Keratinocyte (primary cell): ENCODE results near the gene ATF7IP. TPM values are rescaled to one million over a fixed set of nuclear protein-coding genes. Genes with fewer than 3 reads are reported as not detected.

Experiments used
- DNase-seq: peaks from one replicate; pipeline ENCODE4 v3.0.0-alpha.2; 2011; ENCODE audit warnings: low read depth, missing footprints, low spot score
- FAIRE-seq: peaks from 2 replicates; lab custom pipeline; 2011; peaks lifted over from hg19 to GRCh38; lab: Jason Lieb, UNC
- H2AFZ ChIP-seq: 2 replicates; pipeline ENCODE4 v1.6.0; 2012; ENCODE audit warnings: low read length, control low read depth, inconsistent platforms; ENCODE audit not compliant: control insufficient read depth
- H3K27ac ChIP-seq: 2 replicates; pipeline ENCODE4 v1.5.1; 2011; ENCODE audit warnings: low read length; ENCODE audit not compliant: control insufficient read depth, insufficient read depth
- H3K27me3 ChIP-seq: 3 replicates; pipeline ENCODE4 v1.6.0; 2011; ENCODE audit warnings: low read length; ENCODE audit not compliant: control insufficient read depth, insufficient read depth; ENCODE audit errors: extremely low read depth
- H3K36me3 ChIP-seq, 2 experiments: 2 replicates in 1 of 2; 3 replicates in 1 of 2; pipeline ENCODE4 v1.5.1; 2011; ENCODE audit warnings: low read length in 2 of 2, mild to moderate bottlenecking in 1 of 2; ENCODE audit not compliant: control insufficient read depth in 2 of 2, insufficient read depth in 2 of 2; ENCODE audit errors: extremely low read depth in 1 of 2
- H3K4me1 ChIP-seq: 3 replicates; pipeline ENCODE4 v1.5.1; 2011; ENCODE audit warnings: low read length; ENCODE audit not compliant: control insufficient read depth, insufficient read depth; ENCODE audit errors: extremely low read depth
- H3K4me2 ChIP-seq: 3 replicates; pipeline ENCODE4 v1.6.0; 2011; ENCODE audit warnings: low read depth, low read length; ENCODE audit not compliant: control insufficient read depth, insufficient read depth; ENCODE audit errors: extremely low read depth
- H3K4me3 ChIP-seq, 3 experiments: fragments of 200-600 bp in 1 of 3; sonication (generic) in 1 of 3; 2 replicates in 2 of 3; 3 replicates in 1 of 3; pipeline ENCODE4 v1.5.1; 2011 to 2016; ENCODE audit warnings: low read length in 3 of 3, mild to moderate bottlenecking in 3 of 3, control low read depth in 2 of 3, inconsistent platforms in 1 of 3, low read depth in 1 of 3, mixed read lengths in 1 of 3, mixed run types in 1 of 3, moderate library complexity in 1 of 3; ENCODE audit not compliant: control insufficient read depth in 2 of 3, insufficient read depth in 2 of 3; ENCODE audit errors: extremely low read depth in 1 of 3
- H3K79me2 ChIP-seq: 2 replicates; pipeline ENCODE4 v1.6.0; 2012; ENCODE audit warnings: low read length; ENCODE audit not compliant: control insufficient read depth, insufficient read depth
- H3K9ac ChIP-seq: 3 replicates; pipeline ENCODE4 v1.6.0; 2011; ENCODE audit warnings: low read length; ENCODE audit not compliant: control insufficient read depth, insufficient read depth; ENCODE audit errors: extremely low read depth
- H3K9me1 ChIP-seq: 3 replicates; pipeline ENCODE4 v1.6.0; 2011; ENCODE audit warnings: low read length; ENCODE audit not compliant: control insufficient read depth, insufficient read depth; ENCODE audit errors: extremely low read depth
- H3K9me3 ChIP-seq: 2 replicates; pipeline ENCODE4 v1.5.1; 2012; ENCODE audit warnings: low read depth, low read length; ENCODE audit not compliant: control insufficient read depth
- H4K20me1 ChIP-seq: 3 replicates; pipeline ENCODE4 v1.6.0; 2011; ENCODE audit warnings: low read length; ENCODE audit not compliant: control insufficient read depth, insufficient read depth; ENCODE audit errors: extremely low read depth
- EZH2 ChIP-seq: IDR thresholded peaks from one replicate; pipeline ENCODE4 v1.6.1; 2012; ENCODE audit warnings: inconsistent platforms, mild to moderate bottlenecking, low read length, moderate library complexity
- dilution Hi-C: fragments of 300-500 bp; cut with MboI; formaldehyde crosslinking; loops from one replicate; pipeline ENCODE4 v1.7.0; 2020; ENCODE audit warnings: low sequenced_read_pairs; ENCODE audit not compliant: extremely low pct_ligation_motif_present
- polyA plus RNA-seq, 5 experiments: library from polyadenylated mRNA; depleted of rRNA in 3 of 5; stranded (reverse) in 3 of 5; stranded (forward) in 1 of 5; unstranded in 1 of 5; fragments of >200 nt; gene quantifications; 1 replicate in 1 of 5; 2 replicates in 3 of 5; 3 replicates in 1 of 5; pipeline versions ENCODE4 v1.2.1 to v1.2.3, GENCODE V29; 2011 to 2012; ENCODE audit warnings: missing spikeins in 2 of 5, low read depth in 1 of 5, low replicate concordance in 1 of 5
- TF ChIP-seq, protein P1 (sequence below), 3 experiments: IDR thresholded peaks in 1 of 3; conservative IDR thresholded peaks in 1 of 3; optimal IDR thresholded peaks in 1 of 3; 2 replicates in 2 of 3; 3 replicates in 1 of 3; pipeline versions ENCODE3 to v1.5.1; 2011; ENCODE audit warnings: low read length in 3 of 3, mild to moderate bottlenecking in 3 of 3, moderate library complexity in 2 of 3, control low read depth in 1 of 3, inconsistent platforms in 1 of 3; ENCODE audit not compliant: insufficient read depth in 2 of 3; ENCODE audit errors: extremely low read depth in 1 of 3

ATF7IP gene
- polyA plus RNA-seq, 1 donor (not counting 4 experiments of a cell fraction or from before 2014, with no cell fraction given) = 16.3 TPM

DNA sequence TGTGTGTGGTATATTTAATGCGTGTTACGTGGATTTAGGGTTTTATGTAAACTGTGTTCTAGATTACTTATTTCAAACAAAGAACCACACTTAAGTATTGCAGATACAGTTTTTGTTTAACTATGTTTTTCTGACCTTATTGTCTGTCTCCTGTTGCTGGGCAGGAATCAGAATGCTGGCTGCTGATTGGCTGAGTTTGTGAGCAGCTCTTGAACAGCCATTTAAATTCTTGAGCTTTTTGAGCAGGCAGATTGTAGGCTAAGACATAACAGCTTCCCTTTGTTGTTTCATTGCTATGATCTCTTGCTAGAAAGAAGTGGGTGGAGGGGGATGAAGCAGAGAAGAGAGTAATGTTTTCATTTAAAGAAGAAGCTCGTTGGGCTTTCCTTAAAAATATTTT is 52.2 kb downstream of the ATF7IP start:
- DNase-seq = peak; percentile 42
- H3K27ac ChIP-seq = peak overlapping the region; percentile 46

DNA sequence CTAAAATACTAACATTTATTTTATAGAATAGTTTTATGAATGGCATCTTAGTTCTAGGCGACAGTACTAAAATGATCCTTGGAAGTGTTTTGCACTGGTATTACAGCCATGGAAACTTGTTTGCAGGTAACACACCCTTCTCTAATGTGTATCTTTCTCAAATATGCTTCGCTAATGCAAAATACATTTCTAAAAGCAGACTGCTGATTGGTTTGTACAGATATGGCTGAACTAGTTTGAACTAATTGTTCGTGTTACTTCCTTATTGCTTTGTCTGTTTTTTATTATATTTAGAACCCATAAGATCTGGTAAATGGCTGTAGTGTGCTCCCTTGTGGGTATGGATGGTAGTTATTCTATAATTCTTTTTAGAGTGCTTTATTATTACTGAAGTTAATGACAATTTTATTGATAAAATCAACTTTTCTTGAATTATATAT is 53.0 kb downstream of the ATF7IP start:
- Histone ChIP-seq H3K4me2 (peak overlapping the region; percentile 71), H3K79me2 (peaks cover 67% of the 10 kb centered on the region), H4K20me1 (no peaks in the 10 kb centered on the region), H3K27me3 (no peaks in the 10 kb centered on the region), H3K27ac (peak overlapping the region; percentile 38), H3K36me3 (peaks cover 3 to 6% of the 10 kb centered on the region in 2 experiments), H3K9me3 (peaks cover 4% of the 10 kb centered on the region), H3K9ac (peak overlapping the region; percentile 13), H3K4me3 (peak overlapping the region in 2 of 3 experiments; percentile 41 to 57), H3K4me1 (peaks cover 19% of the 10 kb centered on the region), H2AFZ (peak overlapping the region; percentile 27), H3K9me1 (no peaks in the 10 kb centered on the region)
- TF ChIP-seq, protein P1, sequence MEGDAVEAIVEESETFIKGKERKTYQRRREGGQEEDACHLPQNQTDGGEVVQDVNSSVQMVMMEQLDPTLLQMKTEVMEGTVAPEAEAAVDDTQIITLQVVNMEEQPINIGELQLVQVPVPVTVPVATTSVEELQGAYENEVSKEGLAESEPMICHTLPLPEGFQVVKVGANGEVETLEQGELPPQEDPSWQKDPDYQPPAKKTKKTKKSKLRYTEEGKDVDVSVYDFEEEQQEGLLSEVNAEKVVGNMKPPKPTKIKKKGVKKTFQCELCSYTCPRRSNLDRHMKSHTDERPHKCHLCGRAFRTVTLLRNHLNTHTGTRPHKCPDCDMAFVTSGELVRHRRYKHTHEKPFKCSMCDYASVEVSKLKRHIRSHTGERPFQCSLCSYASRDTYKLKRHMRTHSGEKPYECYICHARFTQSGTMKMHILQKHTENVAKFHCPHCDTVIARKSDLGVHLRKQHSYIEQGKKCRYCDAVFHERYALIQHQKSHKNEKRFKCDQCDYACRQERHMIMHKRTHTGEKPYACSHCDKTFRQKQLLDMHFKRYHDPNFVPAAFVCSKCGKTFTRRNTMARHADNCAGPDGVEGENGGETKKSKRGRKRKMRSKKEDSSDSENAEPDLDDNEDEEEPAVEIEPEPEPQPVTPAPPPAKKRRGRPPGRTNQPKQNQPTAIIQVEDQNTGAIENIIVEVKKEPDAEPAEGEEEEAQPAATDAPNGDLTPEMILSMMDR (optimal IDR thresholded peaks at IDR 0.05 in 1 of 3, IDR thresholded peaks at IDR 0.05 in 1 of 3, conservative IDR thresholded peaks at IDR 0.05 in 1 of 3; ENCODE audit: extremely low read depth in 1 of 3, insufficient read depth in 2 of 3, low read length in 3 of 3) = no peak
- no peak for TF ChIP-seq EZH2
- dilution Hi-C loops = no loop called here
- no peak for FAIRE-seq
- DNase-seq = no peak

More for the DNA sequence above, 52.2 kb downstream of the ATF7IP start:
- FAIRE-seq = peak; percentile 73
- peaks cover 19% of the 10 kb centered on the region for H3K4me1 ChIP-seq
- H3K9ac ChIP-seq = no peak overlapping the region
- H3K27me3 ChIP-seq = no peaks in the 10 kb centered on the region
- no peak overlapping the region for H3K4me3 ChIP-seq
- H2AFZ ChIP-seq = no peak overlapping the region
- peaks cover 4% of the 10 kb centered on the region for H3K9me3 ChIP-seq
- H4K20me1 ChIP-seq = no peaks in the 10 kb centered on the region
- TF ChIP-seq, protein P1 (optimal IDR thresholded peaks at IDR 0.05 in 1 of 3, IDR thresholded peaks at IDR 0.05 in 1 of 3, conservative IDR thresholded peaks at IDR 0.05 in 1 of 3; ENCODE audit: extremely low read depth in 1 of 3, insufficient read depth in 2 of 3, low read length in 3 of 3) = no peak
- TF ChIP-seq EZH2 = no peak
- H3K9me1 ChIP-seq = no peaks in the 10 kb centered on the region
- dilution Hi-C loops = no loop called here
- H3K79me2 ChIP-seq = peaks cover 69% of the 10 kb centered on the region
- H3K4me2 ChIP-seq = peak overlapping the region; percentile 71
- H3K36me3 ChIP-seq = peaks cover 3 to 6% of the 10 kb centered on the region in 2 experiments
